Endometrium (tissue), 2 donors: Measurements from ENCODE around the gene AMOTL1.
"Not testable (repeated sequence)": the region's sequence is repeated elsewhere in the genome, so short reads cannot be mapped to it uniquely, and the experiment has no call there.

Source experiments
- FAIRE-seq: peaks from 2 replicates; lab custom pipeline; 2012; peaks lifted over from hg19 to GRCh38; lab: Jason Lieb, UNC
- donor health status: control.
- donor health status: control.

Gene AMOTL1

GRCh38 chr11:94771390-94771789 is 3.2 kb downstream of the AMOTL1 start:
- peak; percentile 90 for FAIRE-seq

- FAIRE-seq, result no peak
Observed at GRCh38 chr11:94771951-94772350, 3.8 kb downstream of the AMOTL1 start.

GRCh38 chr11:94773842-94774241 is 5.7 kb downstream of the AMOTL1 start:
- no peak for FAIRE-seq

GRCh38 chr11:94774345-94774744 is 6.2 kb downstream of the AMOTL1 start:
- no peak for FAIRE-seq

- no peak for FAIRE-seq
Observed at GRCh38 chr11:94775567-94776327, 7.6 kb downstream of the AMOTL1 start.

- FAIRE-seq, result no peak
Observed at GRCh38 chr11:94776351-94777321, 8.5 kb downstream of the AMOTL1 start.

- no peak for FAIRE-seq
Observed at GRCh38 chr11:94780432-94780831, 12.3 kb downstream of the AMOTL1 start.

GRCh38 chr11:94781837-94782236 is 13.7 kb downstream of the AMOTL1 start:
- FAIRE-seq, result no peak

- no peak for FAIRE-seq
Observed at GRCh38 chr11:94782446-94782845, 14.3 kb downstream of the AMOTL1 start.

- no peak for FAIRE-seq
Observed at GRCh38 chr11:94784884-94785283, 16.7 kb downstream of the AMOTL1 start.

- FAIRE-seq, result no peak
Observed at GRCh38 chr11:94785509-94785908, 17.4 kb downstream of the AMOTL1 start.

- peak; percentile 82 for FAIRE-seq
Observed at GRCh38 chr11:94786264-94787126, 18.3 kb downstream of the AMOTL1 start.

- no peak for FAIRE-seq
Observed at GRCh38 chr11:94787801-94788200, 19.6 kb downstream of the AMOTL1 start.

GRCh38 chr11:94788396-94788795 is 20.2 kb downstream of the AMOTL1 start:
- no peak for FAIRE-seq

GRCh38 chr11:94790197-94790596 is 22.0 kb downstream of the AMOTL1 start:
- FAIRE-seq, result no peak

- FAIRE-seq, result no peak
Observed at GRCh38 chr11:94790661-94791180, 22.6 kb downstream of the AMOTL1 start.

GRCh38 chr11:94791216-94791889 is 23.2 kb downstream of the AMOTL1 start:
- FAIRE-seq, result no peak

GRCh38 chr11:94791942-94792341 is 23.8 kb downstream of the AMOTL1 start:
- FAIRE-seq, result not testable (repeated sequence)

GRCh38 chr11:94792451-94792850 is 24.3 kb downstream of the AMOTL1 start:
- no peak for FAIRE-seq

- no peak for FAIRE-seq
Observed at GRCh38 chr11:94793002-94793401, 24.8 kb downstream of the AMOTL1 start.

- FAIRE-seq, result no peak
Observed at GRCh38 chr11:94793822-94794221, 25.7 kb downstream of the AMOTL1 start.
